HG03060 (cell line): Measurements from ENCODE around the gene CNTN1.

Source experiments
- ATAC-seq: cut with Tn5 transposase; IDR thresholded peaks from one replicate; pipeline ENCODE4 v1.9.1; 2021; ENCODE audit warnings: low read depth, moderate number of reproducible peaks; ENCODE audit not compliant: unreplicated experiment

Gene CNTN1

DNA sequence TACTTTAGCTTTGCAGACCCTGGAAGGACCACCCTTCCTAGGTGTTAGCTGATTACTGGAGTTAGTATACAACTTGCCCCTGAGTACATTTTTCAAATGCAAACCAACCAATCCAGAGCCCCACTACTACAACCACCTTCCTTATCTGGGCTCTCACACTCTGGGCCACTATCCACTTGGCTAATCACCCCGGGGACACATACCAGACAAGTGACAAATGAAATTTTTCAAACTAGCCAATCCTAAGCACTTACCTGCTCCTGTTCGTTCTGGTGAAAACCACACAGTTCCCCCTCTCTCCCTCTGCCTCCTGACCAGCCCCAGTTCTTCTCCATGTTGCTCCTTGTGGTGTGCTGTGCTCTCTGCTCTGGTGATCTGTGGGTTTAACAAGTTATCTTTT lies 140.4 kb downstream of the CNTN1 start:
- no peak for ATAC-seq

GRCh38 chr12:40833818-40834217 lies 141.6 kb downstream of the CNTN1 start:
- no peak for ATAC-seq

GRCh38 chr12:40834321-40834720 lies 142.1 kb downstream of the CNTN1 start:
- no peak for ATAC-seq

GRCh38 chr12:40837891-40838429 lies 145.7 kb downstream of the CNTN1 start:
- ATAC-seq: no peak

GRCh38 chr12:40843495-40843894 lies 151.3 kb downstream of the CNTN1 start:
- ATAC-seq: no peak

- ATAC-seq: no peak
Observed at GRCh38 chr12:40853221-40853620, 161.0 kb downstream of the CNTN1 start.

DNA sequence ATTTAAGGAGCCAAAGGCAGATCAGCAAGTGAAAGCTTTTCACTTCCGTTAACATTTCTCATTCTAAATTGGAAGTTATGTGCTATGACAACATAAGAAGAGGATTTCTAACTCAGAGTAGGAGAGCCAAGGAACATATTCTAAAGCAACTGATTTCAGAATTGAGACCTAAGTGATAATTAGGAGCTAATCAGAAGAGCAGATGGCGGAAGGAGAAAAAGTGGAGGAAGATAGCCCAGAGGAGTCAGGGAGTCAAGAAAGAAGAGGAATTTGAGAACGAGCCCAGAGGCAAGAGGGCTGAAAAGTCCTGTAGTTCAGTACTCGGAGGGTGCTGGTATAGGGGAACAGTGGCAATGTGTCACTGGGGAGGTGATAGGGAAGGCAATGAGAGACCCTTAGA lies 162.4 kb downstream of the CNTN1 start:
- no peak for ATAC-seq

DNA sequence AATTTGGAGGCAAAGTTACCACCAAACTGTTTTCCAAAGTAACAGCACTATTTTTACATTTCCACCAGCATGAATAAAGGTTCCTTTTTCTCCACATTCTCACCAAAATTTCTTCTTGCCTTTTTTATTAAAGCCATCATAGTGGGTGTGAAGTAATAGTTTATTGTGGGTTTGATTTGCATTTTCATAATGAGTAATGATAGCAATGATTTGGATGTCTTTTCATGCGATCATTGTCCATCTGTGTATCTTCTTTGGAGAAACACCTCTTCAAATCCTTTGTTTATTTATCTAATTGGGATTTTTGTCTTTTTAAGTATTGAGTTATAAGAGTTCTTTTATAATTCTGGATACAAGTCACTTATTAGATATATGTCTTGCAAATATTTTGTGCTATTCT lies 172.7 kb downstream of the CNTN1 start:
- ATAC-seq: no peak

GRCh38 chr12:40870981-40871380 lies 178.7 kb downstream of the CNTN1 start:
- no peak for ATAC-seq

DNA sequence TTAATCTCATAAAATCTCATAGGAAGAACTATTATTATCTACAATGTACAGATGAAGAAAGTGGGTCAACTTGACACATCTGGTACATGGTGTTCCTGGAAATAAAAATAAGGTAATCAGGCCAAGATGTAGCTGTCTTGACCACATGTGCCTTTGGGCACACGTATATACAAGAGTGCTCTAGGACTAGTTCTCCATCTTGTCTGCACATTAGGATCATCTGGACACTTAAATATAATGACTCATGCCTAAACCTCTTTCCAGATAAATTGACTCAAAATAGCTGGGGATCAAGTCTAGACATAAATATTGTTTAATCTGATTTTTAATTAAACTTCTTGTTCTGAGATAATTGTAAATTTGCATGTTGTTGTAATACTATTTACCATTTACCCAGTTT lies 182.6 kb downstream of the CNTN1 start:
- no peak for ATAC-seq

DNA sequence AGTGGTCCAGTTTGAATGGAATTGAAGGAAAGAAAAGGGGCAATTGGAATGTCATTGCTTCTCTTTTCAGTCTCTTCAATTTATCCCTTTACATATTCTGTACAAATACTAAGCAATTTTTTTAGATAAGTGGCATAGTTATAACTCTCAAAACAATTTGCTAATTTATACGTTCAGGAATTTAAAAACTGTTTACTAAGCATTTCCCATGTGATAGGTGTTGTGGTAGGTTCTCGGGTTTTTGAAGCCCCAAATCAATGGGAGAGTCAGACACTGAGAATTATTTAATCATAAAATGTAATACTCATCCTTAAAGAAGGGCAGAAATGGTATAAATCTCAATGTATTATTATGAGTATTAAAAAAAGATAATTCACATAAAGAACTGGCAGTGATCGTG lies 197.1 kb downstream of the CNTN1 start:
- ATAC-seq: no peak

DNA sequence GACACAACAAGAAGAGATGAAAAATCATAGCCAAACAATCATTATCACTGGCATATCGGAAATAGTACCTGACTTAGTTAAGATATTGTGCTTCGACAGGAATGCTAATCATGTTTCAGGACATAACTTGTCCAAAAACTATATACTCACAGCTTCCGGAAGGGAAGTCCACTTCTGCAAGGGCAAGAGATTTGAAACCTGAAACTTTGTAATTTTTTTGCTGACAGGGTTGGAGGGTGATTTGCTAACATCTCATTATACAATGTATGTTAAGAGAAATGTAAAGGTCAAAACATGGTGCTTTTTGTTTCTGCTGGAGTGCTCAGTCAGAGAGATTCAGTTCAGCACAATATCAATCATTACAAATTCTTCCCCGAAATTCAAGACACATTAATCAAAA lies 200.3 kb downstream of the CNTN1 start:
- ATAC-seq: no peak

DNA sequence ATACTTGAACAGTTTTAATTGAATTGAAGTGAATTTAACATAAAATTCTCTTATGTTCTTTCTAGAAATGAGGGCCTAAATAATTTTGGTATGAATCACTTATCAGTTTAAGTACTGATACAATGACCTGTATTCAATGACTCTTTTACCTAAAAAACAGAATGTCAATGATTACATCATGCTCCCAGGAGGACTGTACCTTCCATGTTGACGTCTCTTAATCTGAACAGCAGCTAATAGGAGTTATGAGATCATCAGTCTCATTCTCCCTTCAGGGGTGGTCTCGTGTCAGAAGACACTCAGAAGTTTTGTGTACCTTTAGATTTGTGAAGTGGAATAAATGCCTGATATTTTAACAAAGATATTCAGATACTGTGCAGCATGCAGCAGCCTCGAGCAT lies 206.3 kb downstream of the CNTN1 start:
- no peak for ATAC-seq

DNA sequence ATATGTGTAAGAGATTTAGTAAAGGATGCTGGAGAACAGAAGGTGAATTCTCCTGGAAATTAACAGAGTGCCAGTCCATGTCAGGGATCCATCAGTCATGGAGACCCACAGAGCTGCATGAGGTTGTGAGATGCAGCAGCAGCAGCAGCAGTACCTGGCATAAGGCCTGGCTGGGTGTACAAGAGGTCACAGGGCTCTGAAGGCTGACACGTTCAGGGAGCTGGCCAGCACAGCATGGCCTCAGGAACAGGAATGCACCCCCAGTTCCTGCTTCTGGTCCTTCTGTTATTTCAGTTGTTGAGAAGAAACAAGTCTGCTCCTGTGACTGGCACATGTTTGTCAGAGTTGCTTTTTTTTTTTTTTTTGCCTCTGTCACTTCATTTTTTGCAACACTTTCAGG lies 210.8 kb downstream of the CNTN1 start:
- no peak for ATAC-seq

GRCh38 chr12:40907115-40907527 lies 214.9 kb downstream of the CNTN1 start:
- ATAC-seq: peak; percentile 96

DNA sequence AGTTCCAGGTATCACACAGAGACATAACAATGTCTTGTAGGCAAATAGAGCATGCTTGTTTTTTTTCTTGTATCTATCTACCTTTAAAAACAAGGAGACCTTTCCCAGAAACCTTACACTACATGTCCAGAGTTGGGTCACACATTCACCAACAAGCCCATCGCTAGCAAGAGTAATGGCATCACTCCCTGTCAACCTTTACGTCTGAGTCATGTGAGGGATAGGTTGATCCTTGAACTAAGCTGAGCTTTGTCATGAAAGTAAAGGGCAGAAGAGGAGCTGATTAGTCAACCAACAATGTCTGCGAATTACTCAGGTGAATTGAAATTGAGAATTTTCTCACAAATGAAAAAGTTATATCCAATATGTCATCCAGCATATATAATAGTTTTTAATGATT lies 219.4 kb downstream of the CNTN1 start:
- no peak for ATAC-seq

GRCh38 chr12:40915172-40915571 lies 222.9 kb downstream of the CNTN1 start:
- no peak for ATAC-seq

DNA sequence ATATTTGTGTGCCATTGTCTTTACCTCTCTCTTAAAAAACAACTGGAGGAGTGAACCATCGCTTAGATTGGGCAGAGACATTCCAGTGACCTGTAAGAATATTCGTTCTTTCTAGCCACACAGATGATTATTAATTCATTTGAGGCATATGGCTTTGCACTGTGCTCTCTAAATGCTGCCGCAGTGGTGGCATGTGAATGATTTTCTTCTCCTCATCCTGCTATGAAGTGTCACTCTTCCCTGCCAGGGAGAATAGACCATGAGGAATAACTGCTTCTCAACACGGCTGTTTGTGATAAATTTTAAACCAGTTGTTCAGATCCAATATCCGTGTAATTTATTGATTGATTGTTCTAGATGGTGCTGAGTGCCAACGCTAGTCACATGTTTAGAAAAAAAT lies 225.3 kb downstream of the CNTN1 start:
- ATAC-seq: no peak

DNA sequence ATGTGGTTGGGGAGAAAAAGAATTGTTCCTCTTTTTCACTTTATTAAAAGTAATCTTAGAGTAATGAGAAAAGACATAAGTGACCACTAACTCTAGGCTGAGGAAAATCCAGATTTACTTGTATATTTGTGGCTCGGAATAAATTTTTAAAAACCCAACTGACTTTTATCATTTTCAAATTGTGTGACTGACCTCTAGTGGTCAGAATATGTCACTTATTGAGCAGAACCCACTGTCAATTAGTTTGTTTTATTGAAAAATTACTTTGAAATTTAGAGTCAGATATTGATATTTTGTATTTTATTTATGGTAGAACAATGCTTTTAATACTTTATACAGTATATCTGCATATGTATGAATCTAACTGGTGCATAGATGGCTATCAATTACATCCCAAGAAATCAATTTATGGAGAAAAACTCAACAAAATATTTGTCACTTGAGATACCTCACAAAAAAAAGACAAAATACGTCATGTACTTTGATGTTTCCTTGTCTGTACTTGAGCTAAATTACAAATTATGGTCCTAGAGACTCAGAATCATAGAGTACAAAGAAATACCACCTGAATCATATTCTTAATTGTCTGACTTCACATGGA lies 229.4 kb downstream of the CNTN1 start:
- ATAC-seq: no peak

GRCh38 chr12:40937891-40938290 lies 245.7 kb downstream of the CNTN1 start:
- ATAC-seq: no peak

DNA sequence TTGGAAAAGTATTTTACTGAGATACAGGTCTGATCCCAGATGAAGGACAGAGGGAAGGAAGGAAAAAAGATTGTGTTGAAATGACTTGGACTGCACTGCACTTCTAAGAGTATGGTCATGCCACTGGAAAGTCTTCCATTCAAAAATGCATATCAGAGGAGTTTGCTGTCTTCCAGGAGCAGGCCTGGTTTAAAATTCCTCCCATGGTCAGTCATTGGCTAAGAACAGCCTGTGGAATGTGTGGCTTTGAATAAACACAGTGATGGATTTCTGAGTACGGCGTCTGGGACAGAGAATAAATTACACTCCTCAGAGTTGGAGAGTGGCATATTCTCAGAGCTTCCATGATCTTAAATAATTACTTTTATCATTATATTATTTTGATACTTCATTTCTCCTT lies 250.1 kb downstream of the CNTN1 start:
- no peak for ATAC-seq

- ATAC-seq: no peak
Observed at GRCh38 chr12:40945772-40946171, 253.5 kb downstream of the CNTN1 start.
